HEK293T (cell line): ENCODE results near the gene DUSP9.

Experiments used
- ELF4 ChIP-seq: fragments of 450-650 bp; IDR thresholded peaks from 2 replicates; pipeline ENCODE4 v1.6.1; 2017; ENCODE audit warnings: antibody characterized with exemption
- FOXK2 ChIP-seq: fragments of 450-650 bp; IDR thresholded peaks from 2 replicates; pipeline ENCODE4 v1.6.1; 2016; ENCODE audit warnings: mild to moderate bottlenecking
- FOXM1 ChIP-seq: fragments of 450-650 bp; IDR thresholded peaks from 2 replicates; pipeline ENCODE4 v1.6.1; 2017; ENCODE audit warnings: mild to moderate bottlenecking, borderline replicate concordance
- SP1 ChIP-seq: fragments of 450-650 bp; IDR thresholded peaks from 2 replicates; pipeline ENCODE4 v1.6.1; 2017
- TARDBP ChIP-seq: fragments of 450-650 bp; IDR thresholded peaks from 2 replicates; pipeline ENCODE4 v1.6.1; 2016

DNA sequence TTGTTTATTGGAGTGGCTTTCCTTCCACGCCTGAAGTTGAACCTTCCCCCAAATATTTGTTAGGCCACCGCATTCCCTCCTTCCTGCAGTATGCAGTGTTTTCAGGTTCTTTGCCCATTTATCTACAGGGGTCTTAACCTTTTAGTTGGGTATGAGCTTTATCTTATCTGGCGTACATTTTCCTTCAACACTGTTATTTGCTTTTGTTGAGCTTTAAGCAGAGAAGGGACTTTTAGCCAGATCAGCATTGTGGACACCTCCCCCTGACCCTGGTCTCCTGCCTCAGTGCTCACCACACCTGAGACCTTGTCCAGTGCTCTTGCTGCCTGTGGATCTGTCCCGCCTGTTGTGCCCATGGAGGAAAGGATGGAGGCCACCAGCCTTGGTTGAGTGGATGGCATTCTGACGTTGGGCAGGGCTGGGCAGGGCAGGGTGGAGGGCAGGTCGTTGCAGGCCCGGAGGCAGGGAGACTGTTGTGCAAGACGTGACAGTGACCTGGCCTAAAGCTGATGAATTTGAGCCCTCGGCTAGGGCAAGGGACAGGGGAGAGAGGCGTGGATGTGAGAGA is 998 bp upstream of the DUSP9 start:
- no peak for TF ChIP-seq ELF4
- TF ChIP-seq FOXK2: no peak
- no peak for TF ChIP-seq FOXM1
- no peak for TF ChIP-seq SP1
- no peak for TF ChIP-seq TARDBP
